AG04449 (cell line): Measurements from ENCODE around the gene RGS6.

Experiments
- CTCF ChIA-PET: fragments of 350-600 bp; formaldehyde crosslinking; extraction: SDS; loops from one replicate; lab custom pipeline; 2021; ENCODE audit warnings: antibody characterized with exemption; lab: Yijun Ruan, JAX
- POLR2A ChIA-PET: fragments of 400-600, 350-600 bp; formaldehyde crosslinking; extraction: SDS; loops from one replicate; lab custom pipeline; 2020; ENCODE audit warnings: antibody characterized with exemption, inconsistent platforms; lab: Yijun Ruan, JAX
- DNase-seq: peaks from one replicate; pipeline ENCODE4 v3.0.0-alpha.2; 2010; ENCODE audit warnings: low read depth, low spot score
- H3K4me3 ChIP-seq: 2 replicates; pipeline ENCODE4 v1.5.1; 2011; ENCODE audit warnings: low read depth, mild to moderate bottlenecking, control low read depth, low read length
- CTCF ChIP-seq: IDR thresholded peaks from one replicate; pipeline ENCODE4 v1.5.1; 2011; ENCODE audit warnings: mild to moderate bottlenecking, moderate library complexity, low read length, control low read depth, inconsistent platforms; ENCODE audit not compliant: insufficient read depth; ENCODE audit errors: missing control alignments

RGS6 gene

GRCh38 chr14:72404106-72404774 is 472.0 kb downstream of the RGS6 start:
- ChIA-PET POLR2A (no interaction called here), CTCF (no interaction called here)
- TF ChIP-seq CTCF, result no peak
- DNase-seq, result no peak
- no peak overlapping the region for H3K4me3 ChIP-seq

- H3K4me3 ChIP-seq, result no peak overlapping the region
- CTCF ChIA-PET, result no interaction called here
- no peak for DNase-seq
- POLR2A ChIA-PET, result no interaction called here
- TF ChIP-seq CTCF, result no peak
These were observed 472.8 kb downstream of the RGS6 start for GRCh38 chr14:72404998-72405397.

GRCh38 chr14:72408020-72408419 is 475.8 kb downstream of the RGS6 start:
- CTCF ChIA-PET, result no interaction called here
- DNase-seq, result no peak
- H3K4me3 ChIP-seq, result no peak overlapping the region
- no peak for TF ChIP-seq CTCF
- POLR2A ChIA-PET, result no interaction called here

- no peak overlapping the region for H3K4me3 ChIP-seq
- CTCF ChIA-PET, result interaction anchor here (1.0 kb wide), 1 partner anchor 10 kb away, joined by 3 read pairs; no protein-coding TSS in a partner anchor
- DNase-seq, result no peak
- TF ChIP-seq CTCF, result no peak
- POLR2A ChIA-PET, result no interaction called here
These were observed 476.8 kb downstream of the RGS6 start for GRCh38 chr14:72409047-72409446.

- POLR2A ChIA-PET, result no interaction called here
- CTCF ChIA-PET, result interaction anchor here (0.6 to 1.2 kb wide), 2 partner anchors 10 to 1280 kb away, joined by 3 to 4 read pairs; no protein-coding TSS in a partner anchor
- TF ChIP-seq CTCF, result no peak
These were observed 484.0 kb downstream of the RGS6 start for GRCh38 chr14:72416081-72416849.

GRCh38 chr14:72416892-72417291 is 484.7 kb downstream of the RGS6 start:
- H3K4me3 ChIP-seq, result no peak overlapping the region
- CTCF ChIA-PET, result interaction anchor here (0.6 to 1.2 kb wide), 2 partner anchors 11 to 1281 kb away, joined by 3 to 4 read pairs; no protein-coding TSS in a partner anchor
- POLR2A ChIA-PET, result no interaction called here
- TF ChIP-seq CTCF, result no peak
- DNase-seq, result no peak

More at GRCh38 chr14:72416081-72416849, 484.0 kb downstream of the RGS6 start:
- no peak for DNase-seq
- no peak overlapping the region for H3K4me3 ChIP-seq
